IPS-18c (cell line): ENCODE data around the gene ZSCAN30.
"Not testable (repeated sequence)": the region's sequence is repeated elsewhere in the genome, so short reads cannot be mapped to it uniquely, and the experiment has no call there.

Experiments
- H3K4me3 ChIP-seq: 2 replicates; pipeline ENCODE4 v1.7.0; 2013; ENCODE audit warnings: low read depth, mild to moderate bottlenecking, low read length, moderate library complexity; ENCODE audit not compliant: insufficient read depth
- H3K9me3 ChIP-seq: one replicate; pipeline ENCODE4 v1.6.1; 2013; ENCODE audit warnings: mild to moderate bottlenecking, low read length, moderate library complexity; ENCODE audit not compliant: control insufficient read depth, insufficient read depth

The ZSCAN30 gene

DNA sequence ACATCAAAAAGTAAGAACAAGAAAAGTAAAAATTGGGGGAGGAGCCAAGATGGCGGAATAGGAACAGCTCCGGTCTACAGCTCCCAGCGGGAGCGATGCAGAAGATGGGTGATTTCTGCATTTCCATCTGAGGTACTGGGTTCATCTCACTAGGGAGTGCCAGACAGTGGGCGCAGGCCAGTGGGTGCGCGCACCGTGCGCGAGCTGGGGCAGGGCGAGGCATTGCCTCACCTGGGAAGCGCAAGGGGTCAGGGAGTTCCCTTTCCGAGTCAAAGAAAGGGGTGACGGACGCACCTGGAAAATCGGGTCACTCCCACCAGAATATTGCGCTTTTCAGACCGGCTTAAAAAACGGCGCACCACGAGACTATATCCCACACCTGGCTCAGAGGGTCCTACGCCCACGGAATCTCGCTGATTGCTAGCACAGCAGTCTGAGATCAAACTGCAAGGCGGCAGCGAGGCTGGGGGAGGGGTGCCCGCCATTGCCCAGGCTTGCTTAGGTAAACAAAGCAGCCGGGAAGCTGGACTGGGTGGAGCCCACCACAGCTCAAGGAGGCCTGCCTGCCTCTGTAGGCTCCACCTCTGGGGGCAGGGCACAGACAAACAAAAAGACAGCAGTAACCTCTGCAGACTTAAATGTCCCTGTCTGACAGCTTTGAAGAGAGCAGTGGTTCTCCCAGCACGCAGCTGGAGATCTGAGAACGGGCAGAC is 84.1 kb downstream of the ZSCAN30 start:
- H3K9me3 ChIP-seq, H3K4me3 ChIP-seq: not testable (repeated sequence)

GRCh38 chr18:35205199-35205712 is 84.8 kb downstream of the ZSCAN30 start:
- H3K4me3 ChIP-seq = no peak overlapping the region
- no peaks in the 10 kb centered on the region for H3K9me3 ChIP-seq

DNA sequence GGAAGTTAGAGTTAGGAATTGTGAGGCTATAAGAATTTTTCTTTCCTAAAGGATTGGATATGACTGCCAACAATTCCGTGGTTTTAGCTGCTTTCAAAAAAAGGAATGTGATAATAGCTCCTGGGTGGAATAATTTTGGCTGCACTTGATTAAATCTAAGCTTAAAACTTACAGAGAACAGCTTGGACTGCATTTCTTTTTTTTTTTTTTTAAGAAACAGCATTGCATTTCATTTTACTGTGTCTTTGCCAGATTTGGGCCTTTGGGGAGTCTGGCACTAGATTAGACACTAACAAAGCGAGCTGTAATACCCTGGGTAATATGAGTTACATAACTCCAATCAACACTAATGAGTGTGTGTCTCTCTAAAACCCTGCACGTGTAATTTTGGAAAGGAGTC is 87.0 kb downstream of the ZSCAN30 start:
- H3K9me3 ChIP-seq = no peaks in the 10 kb centered on the region
- no peak overlapping the region for H3K4me3 ChIP-seq

DNA sequence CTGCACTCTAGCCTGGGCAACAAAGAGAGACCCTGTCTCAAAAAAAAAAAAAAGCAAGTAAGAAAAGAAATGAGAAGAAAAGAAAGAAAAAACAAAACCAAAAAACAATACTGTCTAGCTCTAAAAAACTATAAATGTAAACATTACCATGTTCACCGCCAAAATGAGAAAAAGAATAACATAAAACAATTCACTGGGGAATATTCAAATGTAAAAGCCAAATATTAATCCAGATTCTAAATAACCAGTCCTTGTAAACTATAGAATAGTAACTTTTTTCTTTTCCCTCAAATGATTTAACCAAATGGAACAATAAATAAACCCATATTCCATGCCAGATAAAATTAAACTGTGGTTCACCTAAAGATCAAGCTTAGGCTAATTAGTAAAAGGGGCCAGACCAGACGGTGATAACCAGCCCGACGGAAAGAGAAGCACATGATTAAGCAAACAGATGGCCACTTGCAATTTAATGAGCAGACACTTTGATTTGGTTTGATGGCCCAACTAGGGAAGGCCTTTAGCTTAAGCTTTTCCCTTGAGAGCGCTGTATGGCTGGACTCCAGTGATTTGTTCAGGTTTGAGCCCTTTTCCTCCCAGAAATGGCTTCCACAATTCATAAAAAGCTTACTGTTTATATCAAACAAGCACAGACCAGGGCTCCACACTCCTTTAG is 88.6 kb downstream of the ZSCAN30 start:
- Histone ChIP-seq H3K9me3 (no peaks in the 10 kb centered on the region), H3K4me3 (no peak overlapping the region)
